Ishikawa (cell line): ENCODE results near the gene C5orf63.

Source experiments
- EGR1 ChIP-seq: IDR thresholded peaks from 2 replicates; pipeline ENCODE4 v1.6.1; 2012
- EP300 ChIP-seq: IDR thresholded peaks from 2 replicates; pipeline ENCODE4 v1.6.1; 2012; ENCODE audit warnings: borderline replicate concordance
- FOXM1 ChIP-seq: IDR thresholded peaks from 2 replicates; pipeline ENCODE4 v1.6.1; 2012; ENCODE audit warnings: low read depth, borderline replicate concordance
- RAD21 ChIP-seq: IDR thresholded peaks from 2 replicates; pipeline ENCODE4 v1.6.1; 2012; ENCODE audit warnings: low read depth
- TAF1 ChIP-seq: IDR thresholded peaks from 2 replicates; pipeline ENCODE4 v1.6.1; 2012; ENCODE audit warnings: low read depth, mild to moderate bottlenecking
- TEAD4 ChIP-seq: IDR thresholded peaks from 2 replicates; pipeline ENCODE4 v1.6.1; 2012
- YY1 ChIP-seq: IDR thresholded peaks from 2 replicates; pipeline ENCODE4 v1.6.1; 2012; ENCODE audit warnings: low read depth

DNA sequence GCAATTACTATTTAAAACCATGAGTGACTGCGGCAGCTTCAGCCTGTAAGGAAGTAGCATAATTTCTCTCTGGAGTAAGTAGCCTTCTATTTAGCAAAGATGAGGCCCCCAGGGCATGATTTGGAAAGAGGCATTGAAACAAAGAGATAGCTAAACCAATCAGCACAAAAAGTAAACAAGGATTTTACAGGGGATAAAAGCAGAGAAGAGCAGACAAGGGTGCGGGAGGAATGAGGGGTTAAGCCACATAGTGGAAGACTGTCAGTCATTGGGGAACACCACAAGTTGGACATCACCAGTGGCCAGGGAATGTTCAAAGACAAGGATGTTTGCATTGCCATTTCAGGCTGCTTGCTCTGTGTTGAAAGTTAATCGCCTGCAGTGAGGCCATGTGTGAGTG, 24.0 kb upstream of the C5orf63 start:
- TF ChIP-seq EP300, result no peak
- TF ChIP-seq EGR1, result no peak
- TF ChIP-seq RAD21, result no peak
- no peak for TF ChIP-seq TAF1
- no peak for TF ChIP-seq YY1
- TF ChIP-seq FOXM1, result no peak
- TF ChIP-seq TEAD4, result no peak
